Daoy (cell line): ENCODE data around the gene RAP1GAP2. TPM values are rescaled to one million over a fixed set of nuclear protein-coding genes. Genes with fewer than 3 reads are reported as not detected.
"Not testable (repeated sequence)": the region's sequence is repeated elsewhere in the genome, so short reads cannot be mapped to it uniquely, and the experiment has no call there.

Experiments used
- DNase-seq: peaks from one replicate; pipeline ENCODE4 v3.0.0-alpha.2; 2015; ENCODE audit warnings: low read depth
- total RNA-seq: library from RNA; depleted of rRNA; stranded (reverse); fragments of >200 nt; shearing (Covaris generic); gene quantifications from 2 replicates; pipeline ENCODE4 v1.2.3, GENCODE V29; 2014; rRNA removed

Gene RAP1GAP2
- total RNA-seq, 1 experiment from 2014 or later, result 7.7 TPM

DNA sequence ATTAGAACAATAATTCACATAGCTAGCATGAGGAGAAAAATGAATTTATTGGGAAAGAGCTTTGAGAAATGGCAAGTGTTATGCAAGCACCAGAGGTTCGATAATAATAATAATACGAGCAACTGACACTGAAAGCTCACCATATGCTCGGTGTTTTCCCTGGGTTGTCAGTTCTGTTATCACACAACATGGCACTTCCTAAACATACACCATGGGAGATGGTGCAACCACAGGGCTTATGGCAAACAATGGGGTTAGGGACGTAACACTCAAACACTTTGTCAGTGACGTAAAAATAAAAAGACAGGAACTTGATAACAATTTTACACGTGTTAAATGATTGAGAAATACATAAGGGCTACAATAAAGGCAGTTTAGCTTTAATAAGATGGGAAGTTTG lies 243.5 kb downstream of the RAP1GAP2 start:
- no peak for DNase-seq

DNA sequence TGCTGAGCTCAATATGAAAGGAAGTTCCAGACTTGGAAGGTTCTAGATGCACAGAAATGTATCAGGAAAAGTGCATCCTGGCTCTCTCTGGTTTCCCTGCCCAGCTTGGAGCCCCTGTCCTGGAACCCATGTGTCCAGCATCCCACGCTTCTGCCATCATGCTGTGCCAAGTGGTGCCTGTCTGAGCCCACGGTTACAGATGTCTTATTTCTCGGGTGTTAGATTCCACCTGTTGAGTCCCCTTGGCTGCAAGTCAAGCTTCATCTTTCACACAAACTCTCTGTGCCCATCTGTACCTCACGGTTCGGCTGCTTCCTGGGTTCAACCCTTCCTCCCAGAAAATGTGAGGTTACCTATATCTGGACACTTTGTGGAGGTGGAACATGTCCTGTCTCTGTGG lies 244.6 kb downstream of the RAP1GAP2 start:
- DNase-seq, result no peak

DNA sequence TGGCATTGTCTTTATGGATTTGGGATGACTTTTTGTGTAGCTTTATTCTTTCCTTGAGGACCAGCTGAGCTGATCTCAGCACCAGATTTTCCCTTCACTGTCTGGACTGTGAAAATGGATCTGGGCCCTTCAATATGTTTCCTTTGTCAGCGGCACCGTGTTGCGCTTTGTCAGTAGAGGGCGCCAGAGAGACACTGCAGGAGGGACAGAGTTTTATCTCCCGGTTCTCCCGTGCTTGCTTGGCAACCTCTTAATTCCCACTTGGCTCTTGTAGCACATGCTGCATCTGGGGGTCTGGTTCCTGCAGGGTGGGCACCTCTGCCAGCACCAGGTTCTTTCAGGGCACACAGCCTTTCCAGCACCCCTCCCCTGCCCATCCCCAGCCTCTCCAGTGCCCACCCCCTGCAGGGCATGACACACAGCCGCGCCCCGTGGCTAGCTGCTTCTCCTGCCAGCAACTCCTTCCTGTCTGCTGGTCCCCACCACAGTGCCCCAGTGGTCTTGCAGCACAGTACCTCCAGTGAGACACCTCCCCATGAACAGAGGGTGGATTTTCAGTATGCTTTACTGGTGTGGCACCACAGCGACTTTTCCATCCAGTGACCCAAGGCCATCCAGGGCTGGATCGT lies 247.6 kb downstream of the RAP1GAP2 start:
- peak; percentile 28 for DNase-seq

DNA sequence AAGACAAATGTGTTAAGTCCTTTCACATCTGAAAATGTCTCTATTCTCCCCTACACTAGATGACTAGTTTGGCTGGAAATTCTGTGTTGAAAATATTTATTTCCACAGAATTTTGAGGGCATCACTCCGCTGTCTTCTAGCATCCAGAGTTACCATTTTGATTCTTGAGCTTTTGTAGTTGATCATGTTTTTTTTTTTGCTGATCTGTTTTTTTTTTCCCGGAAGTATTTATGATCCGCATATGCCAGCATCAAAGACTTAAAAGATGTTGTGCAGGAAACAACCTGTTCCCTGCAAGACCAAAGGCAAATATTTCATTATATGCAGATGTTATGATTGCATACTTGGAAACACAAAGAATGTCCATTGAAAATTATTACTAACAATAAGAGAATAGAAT lies 250.5 kb downstream of the RAP1GAP2 start:
- DNase-seq, result no peak

DNA sequence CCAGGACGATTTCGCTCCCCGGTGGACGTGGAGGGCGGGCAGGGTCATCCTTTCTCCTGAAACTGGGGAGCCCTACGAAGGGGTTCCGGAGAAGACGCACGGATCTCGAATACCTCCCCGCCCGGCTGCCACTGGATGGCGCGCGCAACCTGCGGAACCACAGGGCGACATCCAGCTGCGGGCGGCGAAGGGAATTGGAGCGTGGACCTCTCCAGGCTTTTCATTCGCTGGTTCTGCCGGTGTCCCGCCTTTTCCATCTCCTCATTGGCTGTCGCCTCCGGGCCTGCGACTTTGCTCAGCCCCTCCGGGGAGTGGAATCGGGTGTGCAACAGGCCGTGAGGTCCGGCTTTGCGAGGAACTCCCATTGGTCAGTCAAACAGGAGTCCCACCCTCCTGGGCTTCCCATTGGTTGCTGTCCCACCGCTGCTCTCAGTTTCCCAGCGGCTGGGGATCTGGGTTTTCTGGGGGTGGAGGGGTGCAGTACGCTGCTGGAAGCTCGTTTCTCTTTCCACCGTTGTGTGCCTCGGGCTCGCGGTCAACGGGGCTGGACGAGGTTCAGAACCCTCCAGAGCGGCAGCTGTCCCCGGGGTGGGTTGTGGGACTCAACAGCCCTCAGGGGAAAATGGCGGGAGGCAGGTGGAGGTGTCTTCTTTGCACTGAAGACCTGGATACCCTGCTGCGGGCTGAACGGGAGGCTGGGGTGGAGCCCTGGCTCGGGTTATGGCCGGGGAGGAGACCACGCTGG lies 252.7 kb downstream of the RAP1GAP2 start:
- DNase-seq, result peak; percentile 98

DNA sequence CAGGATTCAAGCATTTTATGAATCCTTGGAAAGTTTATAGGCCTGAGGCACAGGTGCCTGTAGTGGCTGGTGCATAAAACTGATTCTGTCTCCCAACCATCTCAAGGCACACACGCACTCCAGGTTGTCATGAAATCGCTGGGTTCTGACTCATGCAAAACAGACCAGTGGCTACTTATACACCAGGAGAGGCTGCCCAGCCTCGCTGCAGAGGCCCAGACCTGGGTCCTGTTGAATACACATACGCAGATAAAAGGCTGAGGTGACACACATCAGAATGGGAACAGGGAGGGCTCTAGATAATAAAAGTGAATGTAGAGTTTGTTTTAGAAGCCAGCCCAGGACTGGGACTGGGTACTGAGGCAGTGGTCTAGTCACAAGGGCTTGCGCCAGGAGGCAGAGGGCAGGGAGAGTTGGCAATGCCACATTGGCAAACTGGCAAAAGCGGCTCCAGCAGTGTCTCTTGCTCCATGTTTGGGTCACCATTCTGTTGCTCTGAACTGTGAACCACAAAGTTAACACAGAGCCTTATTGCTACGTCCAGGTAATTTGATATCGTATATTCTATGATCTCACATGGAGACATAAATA lies 253.6 kb downstream of the RAP1GAP2 start:
- peak; percentile 50 for DNase-seq

DNA sequence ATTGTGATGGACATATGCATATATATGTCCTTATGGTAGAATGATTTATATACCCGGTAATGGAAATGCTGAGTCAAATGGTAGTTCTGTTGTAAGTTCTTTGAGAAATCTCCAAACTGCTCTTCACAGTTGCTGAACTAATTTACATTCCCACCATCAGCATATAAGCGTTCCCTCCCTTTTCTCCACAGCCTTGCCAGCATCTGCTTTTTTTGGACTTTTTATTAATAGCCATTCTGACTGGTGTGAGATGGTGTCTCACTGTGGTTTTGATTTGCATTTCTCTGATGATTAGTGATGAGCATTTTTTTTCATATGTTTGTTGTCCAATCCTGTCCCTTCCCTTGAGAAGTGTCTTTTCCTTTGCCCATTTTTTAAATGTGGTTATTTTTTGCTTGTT lies 258.6 kb downstream of the RAP1GAP2 start:
- not testable (repeated sequence) for DNase-seq

DNA sequence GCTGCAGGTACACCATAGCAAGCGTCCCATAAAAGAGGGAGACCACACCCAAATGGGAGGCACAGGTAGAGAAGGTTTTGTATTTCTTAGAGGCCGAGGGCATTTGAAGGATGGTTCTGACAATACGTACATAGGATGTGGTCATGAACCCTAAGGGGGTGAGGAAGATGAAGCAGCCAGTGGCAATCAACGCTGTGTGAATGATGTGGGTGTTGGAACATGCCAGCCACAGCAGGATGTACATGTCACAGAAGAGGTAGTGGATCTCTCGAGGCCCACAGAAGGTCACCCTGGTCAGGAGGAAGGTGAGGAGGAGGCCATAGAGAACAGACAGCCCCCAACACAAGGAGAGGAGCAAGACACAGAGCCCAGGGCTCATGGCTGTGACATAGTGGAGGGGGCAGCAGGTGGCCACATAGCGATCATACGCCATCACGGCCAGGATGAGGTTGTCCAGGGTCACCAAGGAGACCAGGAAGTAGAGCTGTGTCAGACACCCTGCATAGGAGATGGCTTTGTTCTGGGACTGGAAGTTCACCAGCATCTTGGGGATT lies 266.7 kb downstream of the RAP1GAP2 start:
- not testable (repeated sequence) for DNase-seq

DNA sequence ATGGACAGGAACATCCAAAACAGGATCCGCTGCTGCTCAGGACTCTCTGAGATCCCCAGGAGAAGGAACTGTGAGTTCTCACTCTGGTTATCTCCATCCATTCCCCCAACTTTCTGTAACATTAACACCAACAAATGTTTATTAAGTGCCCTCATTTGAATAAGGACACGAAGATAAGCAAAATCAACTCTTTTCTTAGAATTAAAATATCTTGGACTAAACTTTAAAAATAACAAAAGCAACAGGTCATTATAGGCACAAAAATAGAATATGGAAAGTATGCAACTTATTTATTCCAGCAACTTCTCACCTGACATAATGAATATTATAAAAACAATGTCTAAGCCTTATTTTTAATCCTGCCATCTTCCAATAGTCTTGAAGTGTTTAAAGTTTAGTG lies 267.3 kb downstream of the RAP1GAP2 start, which contains the start of gene OR1D5:
Gene OR1D5, minus strand, starts transcription at position 101 of the 400 bp plus-strand sequence. Its CDS starts 0 bp downstream, at position 101.
- not testable (repeated sequence) for DNase-seq

DNA sequence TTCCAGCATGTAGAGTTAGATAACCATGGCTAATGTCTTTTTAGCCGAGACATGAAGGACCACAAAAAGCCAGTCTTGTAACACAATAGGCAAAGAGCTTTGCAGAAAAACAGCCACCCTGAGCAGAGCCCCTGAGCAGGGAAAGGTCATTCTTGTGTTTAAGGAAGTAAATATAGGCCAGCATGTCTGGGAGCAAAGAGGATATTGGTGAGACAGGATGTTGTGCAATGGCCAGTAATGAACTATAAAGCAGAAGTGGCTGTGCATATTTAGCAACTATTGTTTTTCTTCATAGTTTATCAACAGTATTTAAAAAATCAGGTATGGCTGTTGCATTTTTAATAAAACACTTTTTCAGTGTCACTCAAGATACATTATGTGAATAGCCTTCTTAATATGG lies 269.0 kb downstream of the RAP1GAP2 start:
- not testable (repeated sequence) for DNase-seq

DNA sequence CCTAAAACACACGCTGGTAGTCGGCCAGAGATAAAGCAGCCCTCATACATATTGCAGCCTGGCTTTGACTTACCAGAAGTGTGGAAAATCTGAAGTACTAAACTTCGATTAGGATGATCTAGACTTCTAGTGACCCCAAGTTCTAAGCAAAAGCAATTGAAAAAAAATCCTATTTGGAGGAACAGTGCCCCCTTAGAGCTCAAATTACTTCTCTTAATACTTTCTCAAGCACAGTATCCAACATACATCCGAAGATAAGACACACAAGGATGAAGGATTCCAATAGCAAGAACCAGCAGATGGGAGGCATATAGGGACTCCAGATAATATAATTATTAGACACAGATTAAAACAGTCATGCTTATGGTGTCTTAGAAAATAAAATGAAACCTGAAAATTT lies 277.6 kb downstream of the RAP1GAP2 start:
- DNase-seq, result not testable (repeated sequence)

Other genes starting within 250 kb of the RAP1GAP2 start
- gene PAFAH1B1, start 202.8 kb upstream of the RAP1GAP2 start, total RNA-seq, result 127 and 128 TPM in 2 replicates
- gene CLUH, start 84.7 kb upstream of the RAP1GAP2 start, total RNA-seq, result 41.2 and 47.9 TPM in 2 replicates
- not detected in 2 replicates for gene CCDC92B, start 46.8 kb upstream of the RAP1GAP2 start, total RNA-seq